IPS-20b (cell line): ENCODE measurements around the gene BTRC.

Source experiments
- H3K27ac ChIP-seq: one replicate; pipeline ENCODE4 v1.5.1; 2013; ENCODE audit warnings: low read length
- H3K27me3 ChIP-seq: 2 replicates; pipeline ENCODE4 v1.6.1; 2013; ENCODE audit warnings: mild to moderate bottlenecking, low read length, inconsistent platforms; ENCODE audit not compliant: insufficient read depth
- H3K36me3 ChIP-seq: 2 replicates; pipeline ENCODE4 v1.6.1; 2013; ENCODE audit warnings: low read depth, mild to moderate bottlenecking, inconsistent platforms, low read length, moderate library complexity; ENCODE audit not compliant: insufficient read depth
- H3K4me1 ChIP-seq: 2 replicates; pipeline ENCODE4 v1.6.1; 2013; ENCODE audit warnings: mild to moderate bottlenecking, control low read depth, inconsistent platforms, low read length, moderate library complexity; ENCODE audit not compliant: insufficient read depth
- H3K4me3 ChIP-seq: 2 replicates; pipeline ENCODE4 v1.5.1; 2013; ENCODE audit warnings: mild to moderate bottlenecking, low read length, inconsistent platforms
- H3K9ac ChIP-seq: 2 replicates; pipeline ENCODE4 v1.6.1; 2013; ENCODE audit warnings: low read depth, mild to moderate bottlenecking, inconsistent platforms, low read length, moderate library complexity
- H3K9me3 ChIP-seq: 2 replicates; pipeline ENCODE4 v1.6.1; 2013; ENCODE audit warnings: mild to moderate bottlenecking, low read depth, low read length, inconsistent platforms; ENCODE audit not compliant: insufficient read depth

Gene BTRC

DNA sequence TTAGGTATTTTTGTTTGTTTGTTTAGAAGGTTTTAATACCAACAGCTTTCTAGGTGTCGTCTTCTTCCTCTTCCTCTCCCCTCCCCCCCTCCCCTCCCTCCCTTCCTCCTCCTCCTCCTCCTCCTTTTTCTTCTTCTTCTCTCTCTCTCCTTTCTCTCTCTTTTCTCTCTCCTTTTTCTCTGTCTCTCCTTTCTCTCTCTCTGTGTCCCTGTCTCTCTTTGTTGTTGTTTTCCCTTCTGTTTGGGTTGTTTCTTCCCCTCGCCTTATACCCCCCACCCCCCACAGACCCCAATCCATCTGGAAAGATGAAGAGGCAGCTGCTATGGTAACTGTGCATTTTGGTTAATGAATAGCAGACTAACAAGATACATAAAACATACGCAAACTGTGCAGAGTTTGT, 75.5 kb downstream of the BTRC start:
- H3K4me1 ChIP-seq = no peaks in the 10 kb centered on the region
- H3K36me3 ChIP-seq = no peaks in the 10 kb centered on the region
- H3K9ac ChIP-seq = no peak overlapping the region
- H3K4me3 ChIP-seq = no peak overlapping the region
- H3K27ac ChIP-seq = no peak overlapping the region
- H3K9me3 ChIP-seq = no peaks in the 10 kb centered on the region
- H3K27me3 ChIP-seq = no peaks in the 10 kb centered on the region

DNA sequence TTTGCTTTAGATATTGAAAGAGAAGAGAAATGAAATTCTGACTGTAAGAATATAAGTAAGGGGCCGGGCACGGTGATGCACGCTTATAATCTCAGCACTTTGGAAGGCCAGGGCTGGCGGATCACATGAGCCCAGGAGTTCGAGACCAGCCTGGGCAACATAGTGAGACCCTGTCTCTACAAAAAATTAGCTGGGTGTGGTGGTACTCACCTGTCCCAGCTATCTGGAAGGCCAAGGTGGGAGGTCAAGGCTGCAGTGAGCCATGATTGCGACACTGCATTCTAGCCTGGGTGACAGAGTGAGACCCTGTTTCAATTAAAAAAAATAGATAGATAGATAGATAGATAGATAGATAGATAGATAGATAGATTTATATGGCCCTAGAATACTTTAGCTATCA, 82.3 kb downstream of the BTRC start:
- Histone ChIP-seq H3K9ac (no peak overlapping the region), H3K9me3 (no peaks in the 10 kb centered on the region), H3K27me3 (no peaks in the 10 kb centered on the region), H3K27ac (no peak overlapping the region), H3K36me3 (no peaks in the 10 kb centered on the region), H3K4me1 (no peaks in the 10 kb centered on the region), H3K4me3 (no peak overlapping the region)

DNA sequence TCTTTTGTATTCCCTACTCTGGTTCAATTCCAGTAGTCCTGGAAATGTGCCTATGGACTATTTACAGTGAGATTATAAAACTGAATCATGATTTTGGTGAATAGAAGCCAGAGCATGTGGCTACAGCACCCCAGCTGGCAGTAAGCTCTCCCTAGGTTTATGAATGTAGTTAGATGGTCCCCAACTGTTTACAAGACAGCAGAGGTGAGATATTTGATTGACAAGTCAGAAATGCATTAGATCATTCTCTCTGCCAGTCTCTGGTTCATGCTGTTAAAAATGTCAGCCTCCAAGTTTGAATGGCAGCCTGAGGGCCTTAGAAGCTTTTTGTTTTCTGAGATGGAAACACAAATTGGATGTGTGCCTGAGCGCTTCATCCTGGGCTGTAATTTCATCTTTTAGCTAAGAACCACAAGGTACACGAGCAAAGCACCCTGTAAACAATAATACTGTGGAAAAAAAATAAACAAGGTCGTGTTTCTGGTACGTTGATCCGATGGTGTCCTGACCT, 85.0 kb downstream of the BTRC start:
- H3K4me1 ChIP-seq = no peaks in the 10 kb centered on the region
- no peak overlapping the region for H3K9ac ChIP-seq
- no peak overlapping the region for H3K4me3 ChIP-seq
- H3K27ac ChIP-seq = no peak overlapping the region
- H3K27me3 ChIP-seq = no peaks in the 10 kb centered on the region
- no peaks in the 10 kb centered on the region for H3K9me3 ChIP-seq
- no peaks in the 10 kb centered on the region for H3K36me3 ChIP-seq

DNA sequence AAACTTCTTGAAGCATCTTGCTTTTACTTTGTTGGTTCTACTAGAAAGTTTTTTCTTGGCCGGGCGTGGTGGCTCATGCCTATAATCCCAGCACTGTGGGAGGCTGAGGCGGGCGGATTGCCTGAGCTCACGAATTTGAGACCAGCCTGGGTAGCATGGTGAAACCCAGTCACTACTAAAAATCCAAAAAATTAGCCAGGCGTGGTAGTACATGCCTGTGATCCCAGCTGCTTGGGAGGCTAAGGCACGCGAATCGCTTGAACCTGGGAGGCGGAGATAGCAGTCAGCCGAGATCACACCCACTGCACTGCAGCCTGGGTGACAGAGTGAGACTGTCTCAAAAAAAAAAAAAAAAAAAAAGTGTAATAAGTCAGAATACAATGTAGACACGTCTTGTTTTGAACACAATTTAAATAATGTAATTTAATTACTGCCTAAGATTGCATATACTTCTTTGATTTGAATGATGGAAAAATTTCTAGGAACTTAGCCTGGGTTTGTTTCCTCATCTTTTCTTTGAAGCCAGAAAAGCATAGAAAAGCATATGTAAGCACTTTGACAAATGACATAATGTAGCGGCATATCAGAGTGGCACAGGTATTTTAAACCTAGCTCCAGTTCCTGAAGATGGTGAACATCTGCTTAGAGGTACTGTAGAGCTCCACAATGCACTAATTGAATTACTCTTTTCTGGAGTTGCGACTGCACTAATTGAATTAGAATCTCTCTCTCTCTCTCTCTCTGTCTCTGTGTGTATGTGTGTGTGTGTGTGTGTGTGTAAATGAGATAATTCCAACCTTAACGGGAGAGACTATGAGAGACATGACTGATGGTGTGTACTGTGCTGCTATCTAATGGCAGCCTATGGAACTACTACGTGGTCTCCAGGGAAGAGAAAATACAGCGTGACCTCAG, 87.8 kb downstream of the BTRC start:
- Histone ChIP-seq H3K9ac (no peak overlapping the region), H3K4me3 (no peak overlapping the region), H3K27ac (no peak overlapping the region), H3K36me3 (no peaks in the 10 kb centered on the region), H3K4me1 (0 out of 2 replicates have a peak, but pooled peaks cover 5% of the 10 kb centered on the region), H3K27me3 (no peaks in the 10 kb centered on the region), H3K9me3 (no peaks in the 10 kb centered on the region)

DNA sequence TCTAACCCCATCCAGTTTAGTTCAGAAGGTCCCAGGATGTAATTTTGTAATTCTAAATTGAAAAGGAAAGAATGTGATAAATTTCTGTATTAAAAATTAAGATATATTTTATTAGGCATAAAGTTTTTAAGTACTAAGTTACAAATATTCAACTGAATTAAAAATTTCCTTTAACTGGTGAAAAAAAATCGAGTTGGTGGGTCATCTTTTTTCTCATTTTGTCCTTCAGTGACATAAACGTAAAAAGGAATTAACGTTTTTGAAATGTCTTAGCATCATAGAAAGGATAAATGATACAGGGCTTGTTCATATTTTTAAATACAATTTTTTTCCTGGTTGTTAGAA, 88.5 kb downstream of the BTRC start:
- Histone ChIP-seq H3K9ac (no peak overlapping the region), H3K9me3 (no peaks in the 10 kb centered on the region), H3K36me3 (no peaks in the 10 kb centered on the region), H3K27me3 (no peaks in the 10 kb centered on the region), H3K4me3 (no peak overlapping the region), H3K4me1 (0 out of 2 replicates have a peak, but pooled peaks cover 5% of the 10 kb centered on the region), H3K27ac (no peak overlapping the region)

DNA sequence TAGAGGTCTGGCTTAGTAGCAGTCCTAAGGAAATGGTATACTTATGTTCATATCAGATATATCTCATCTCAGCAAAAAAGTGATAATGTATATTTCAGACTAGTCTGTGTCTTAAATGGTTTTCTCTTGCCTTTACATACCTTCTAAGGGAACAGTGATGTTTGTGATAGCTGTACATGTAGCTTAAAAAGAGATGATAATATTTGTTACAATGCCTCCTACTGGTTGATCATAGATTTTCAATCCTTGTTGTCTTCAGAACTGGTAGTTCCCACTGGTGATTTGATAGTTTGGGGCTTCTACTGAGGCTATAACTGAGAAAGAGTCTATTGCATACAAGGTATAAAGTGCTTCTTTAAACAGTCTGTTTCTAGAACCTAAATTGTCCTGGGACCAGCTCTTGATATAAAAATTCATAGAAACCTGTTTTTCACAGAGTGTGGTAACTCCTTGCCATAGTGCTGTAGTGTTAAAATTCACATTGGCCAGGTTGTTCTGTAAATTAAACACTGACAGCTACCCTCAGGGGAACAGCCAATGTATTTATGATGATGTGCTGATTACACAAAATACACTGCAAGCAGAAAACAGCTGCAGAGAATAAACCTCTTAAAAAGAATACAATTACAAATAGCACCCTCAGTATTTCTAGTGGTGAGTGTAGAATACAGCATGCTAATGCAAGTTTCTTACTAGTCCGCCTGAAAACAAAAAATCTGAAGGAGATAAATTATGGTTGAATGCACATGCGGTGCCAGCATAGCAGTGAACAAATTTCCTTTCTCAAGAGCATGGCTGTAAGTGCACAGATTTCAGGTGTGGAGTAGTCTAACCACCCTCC, 90.3 kb downstream of the BTRC start:
- Histone ChIP-seq H3K9me3 (no peaks in the 10 kb centered on the region), H3K36me3 (no peaks in the 10 kb centered on the region), H3K4me3 (no peak overlapping the region), H3K4me1 (0 out of 2 replicates have a peak, but pooled peaks cover 5% of the 10 kb centered on the region), H3K27me3 (no peaks in the 10 kb centered on the region), H3K9ac (no peak overlapping the region), H3K27ac (no peak overlapping the region)

DNA sequence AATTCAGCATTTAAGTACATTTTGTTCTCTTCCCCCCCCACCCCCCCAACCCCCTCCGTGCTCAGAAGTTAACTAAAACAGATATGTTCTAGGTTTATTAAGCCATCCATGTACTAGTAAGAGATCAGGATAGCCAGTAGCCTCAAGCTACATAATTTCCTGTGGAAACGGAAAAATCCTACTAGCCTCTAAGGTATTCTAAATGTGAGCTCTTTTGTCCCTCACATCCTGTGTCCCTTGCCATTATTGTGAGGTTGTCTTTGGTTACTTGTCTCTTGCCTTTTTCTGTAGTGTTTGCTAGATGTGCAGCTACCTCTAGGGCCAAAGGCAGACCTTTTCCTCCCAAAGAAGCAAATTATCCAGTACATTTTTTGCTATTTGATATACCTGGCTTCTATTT, 92.1 kb downstream of the BTRC start:
- no peaks in the 10 kb centered on the region for H3K36me3 ChIP-seq
- H3K9me3 ChIP-seq = no peaks in the 10 kb centered on the region
- no peaks in the 10 kb centered on the region for H3K27me3 ChIP-seq
- no peak overlapping the region for H3K9ac ChIP-seq
- no peak overlapping the region for H3K27ac ChIP-seq
- H3K4me1 ChIP-seq = 0 out of 2 replicates have a peak, but pooled peaks cover 5% of the 10 kb centered on the region
- no peak overlapping the region for H3K4me3 ChIP-seq

DNA sequence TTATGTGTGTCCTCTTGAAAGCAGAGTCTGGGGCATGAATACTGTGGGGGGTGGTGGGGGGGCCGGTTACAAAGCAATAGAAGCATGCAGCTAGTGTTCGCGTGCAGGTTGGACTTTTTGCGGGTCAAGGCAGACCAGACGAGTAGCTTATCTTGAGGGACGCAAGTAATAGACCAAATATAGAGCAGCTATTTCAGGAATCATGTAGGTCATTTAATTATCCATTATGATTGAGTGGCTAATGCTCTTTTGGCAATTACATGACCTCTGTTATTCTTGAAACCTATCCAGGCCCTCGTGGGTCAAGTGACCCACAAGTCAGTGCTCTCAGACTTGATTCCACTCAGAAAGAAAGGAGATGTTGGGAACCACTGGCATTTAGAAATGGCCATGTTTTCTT, 93.0 kb downstream of the BTRC start:
- no peaks in the 10 kb centered on the region for H3K9me3 ChIP-seq
- 0 out of 2 replicates have a peak, but pooled peaks cover 5% of the 10 kb centered on the region for H3K4me1 ChIP-seq
- no peaks in the 10 kb centered on the region for H3K36me3 ChIP-seq
- H3K27me3 ChIP-seq = no peaks in the 10 kb centered on the region
- no peak overlapping the region for H3K4me3 ChIP-seq
- H3K9ac ChIP-seq = no peak overlapping the region
- no peak overlapping the region for H3K27ac ChIP-seq

DNA sequence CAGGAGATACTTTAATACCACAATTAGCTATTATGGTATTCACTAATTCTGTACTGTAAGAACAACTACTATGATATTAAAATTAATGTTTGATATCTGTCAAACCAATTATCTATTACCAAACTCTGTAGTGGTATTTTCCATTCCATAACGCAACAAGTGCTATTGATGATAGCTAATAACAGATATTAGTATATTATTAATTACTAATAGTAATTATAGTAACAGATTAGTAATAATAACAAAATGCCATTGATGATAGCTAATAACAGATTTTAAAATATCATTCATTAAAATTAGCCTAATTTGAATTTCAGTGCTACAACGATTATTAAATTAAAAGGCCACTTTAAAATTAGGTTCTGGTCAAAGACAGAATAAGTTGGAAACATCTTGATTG, 93.5 kb downstream of the BTRC start:
- Histone ChIP-seq H3K9ac (no peak overlapping the region), H3K4me3 (no peak overlapping the region), H3K36me3 (no peaks in the 10 kb centered on the region), H3K4me1 (0 out of 2 replicates have a peak, but pooled peaks cover 5% of the 10 kb centered on the region), H3K27me3 (no peaks in the 10 kb centered on the region), H3K9me3 (no peaks in the 10 kb centered on the region), H3K27ac (no peak overlapping the region)

DNA sequence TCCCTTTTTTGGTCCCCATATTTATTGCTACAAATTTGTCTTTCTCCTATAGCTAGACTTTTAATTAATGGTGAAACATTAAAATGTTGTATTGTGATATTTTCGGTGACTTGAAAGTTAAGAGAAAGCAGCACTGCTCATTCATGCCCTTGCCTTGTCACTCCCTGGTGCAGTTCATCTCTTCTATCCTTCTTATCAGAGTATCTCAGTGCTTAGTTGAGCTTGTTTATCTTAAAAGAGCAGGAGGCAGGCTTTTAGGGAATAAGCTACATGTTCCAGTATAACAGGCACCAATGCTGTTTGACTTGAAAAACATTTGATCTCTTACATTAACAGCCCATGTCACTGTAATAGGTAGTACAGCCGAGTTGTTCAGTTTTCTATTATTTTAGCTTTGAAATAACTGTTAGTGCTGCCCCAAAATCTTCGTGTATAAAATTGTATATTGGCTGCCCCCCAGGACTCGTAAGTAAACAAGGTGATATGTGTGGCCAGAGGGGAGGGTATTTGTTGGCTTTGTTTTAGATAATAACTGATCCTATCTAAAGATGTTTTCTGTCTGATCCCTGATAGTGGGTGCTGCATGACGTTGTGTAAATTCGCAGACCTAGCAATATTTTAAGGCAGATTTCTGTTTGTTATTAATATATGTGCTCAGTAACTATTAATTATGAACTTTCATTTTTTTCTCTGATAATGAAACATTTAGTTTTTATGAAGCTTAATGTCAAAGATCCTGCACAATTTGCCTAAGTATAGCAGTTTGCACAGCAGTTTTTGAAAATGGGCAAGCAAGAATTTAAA, 96.5 kb downstream of the BTRC start:
- no peaks in the 10 kb centered on the region for H3K36me3 ChIP-seq
- no peaks in the 10 kb centered on the region for H3K9me3 ChIP-seq
- H3K9ac ChIP-seq = no peak overlapping the region
- 0 out of 2 replicates have a peak, but pooled peaks cover 5% of the 10 kb centered on the region for H3K4me1 ChIP-seq
- no peak overlapping the region for H3K4me3 ChIP-seq
- no peaks in the 10 kb centered on the region for H3K27me3 ChIP-seq
- no peak overlapping the region for H3K27ac ChIP-seq

DNA sequence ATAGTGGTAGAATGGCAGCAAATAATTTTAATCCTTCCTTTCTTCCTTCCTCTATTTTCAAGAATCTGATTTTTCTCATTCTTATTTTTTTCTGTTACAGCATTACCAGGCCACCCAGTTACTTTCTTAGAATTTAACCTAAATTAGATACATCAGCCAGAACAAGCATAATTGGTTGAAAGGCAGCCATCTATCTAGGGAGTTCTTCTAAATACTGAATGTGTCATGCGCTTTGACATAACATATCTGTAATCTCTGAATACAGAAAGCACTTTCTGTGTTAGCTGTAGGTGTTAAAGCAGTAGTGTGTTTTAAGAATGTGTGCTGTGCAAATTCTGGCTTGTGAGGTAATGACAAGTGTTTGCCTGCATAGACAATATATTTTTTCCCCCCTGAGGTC, 97.3 kb downstream of the BTRC start:
- no peak overlapping the region for H3K27ac ChIP-seq
- H3K4me1 ChIP-seq = 0 out of 2 replicates have a peak, but pooled peaks cover 2% of the 10 kb centered on the region

More for the DNA sequence above, 97.3 kb downstream of the BTRC start:
- H3K36me3 ChIP-seq = no peaks in the 10 kb centered on the region
- no peaks in the 10 kb centered on the region for H3K27me3 ChIP-seq
- no peak overlapping the region for H3K4me3 ChIP-seq
- no peak overlapping the region for H3K9ac ChIP-seq
- H3K9me3 ChIP-seq = no peaks in the 10 kb centered on the region
